H9 (cell line): ENCODE measurements around the gene SLC2A5. TPM values are rescaled to one million over a fixed set of nuclear protein-coding genes. Genes with fewer than 3 reads are reported as not detected.

Experiments used
- DNase-seq: peaks from one replicate; pipeline ENCODE4 v3.0.0-alpha.2; 2017
- H2AFZ ChIP-seq: one replicate; pipeline ENCODE4 v1.6.1; 2013; ENCODE audit warnings: mild to moderate bottlenecking, low read length, control low read depth, moderate library complexity
- H2AK5ac ChIP-seq: 2 replicates; pipeline ENCODE4 v1.6.1; 2013; ENCODE audit warnings: low read length, control low read depth, mixed read lengths; ENCODE audit not compliant: insufficient read length
- H2BK120ac ChIP-seq: one replicate; pipeline ENCODE4 v1.6.1; 2013; ENCODE audit warnings: low read depth, mild to moderate bottlenecking, low read length, control low read depth, inconsistent platforms; ENCODE audit not compliant: poor library complexity, severe bottlenecking
- H2BK12ac ChIP-seq: 2 replicates; pipeline ENCODE4 v1.6.1; 2013; ENCODE audit warnings: low read length, control low read depth, mixed read lengths, low read depth; ENCODE audit not compliant: insufficient read length
- H2BK15ac ChIP-seq: 2 replicates; pipeline ENCODE4 v1.6.1; 2013; ENCODE audit warnings: low read depth, low read length, control low read depth
- H2BK20ac ChIP-seq: one replicate; pipeline ENCODE4 v1.6.1; 2013; ENCODE audit warnings: low read depth, mild to moderate bottlenecking, low read length, control low read depth, inconsistent platforms; ENCODE audit not compliant: poor library complexity, severe bottlenecking
- H2BK5ac ChIP-seq: 2 replicates; pipeline ENCODE4 v1.6.1; 2013; ENCODE audit warnings: low read length, control low read depth, mixed read lengths; ENCODE audit not compliant: insufficient read length
- H3K14ac ChIP-seq: 2 replicates; pipeline ENCODE4 v1.6.1; 2013; ENCODE audit warnings: low read length, control low read depth; ENCODE audit not compliant: insufficient read depth
- H3K18ac ChIP-seq: 2 replicates; pipeline ENCODE4 v1.6.1; 2013; ENCODE audit warnings: low read depth, mild to moderate bottlenecking, mixed read lengths, low read length, control low read depth; ENCODE audit not compliant: insufficient read length
- H3K23ac ChIP-seq: 2 replicates; pipeline ENCODE4 v1.6.1; 2013; ENCODE audit warnings: low read length, control low read depth, mixed read lengths, low read depth; ENCODE audit not compliant: insufficient read length
- H3K23me2 ChIP-seq: 2 replicates; pipeline ENCODE4 v1.6.1; 2013; ENCODE audit warnings: low read depth, mild to moderate bottlenecking, mixed read lengths, low read length, control low read depth; ENCODE audit not compliant: insufficient read length, poor library complexity, severe bottlenecking
- H3K27ac ChIP-seq: 2 replicates; pipeline ENCODE4 v1.5.1; 2013; ENCODE audit warnings: low read length, control low read depth, mixed read lengths, low read depth; ENCODE audit not compliant: insufficient read length
- H3K27me3 ChIP-seq: 2 replicates; pipeline ENCODE4 v1.6.1; 2013; ENCODE audit warnings: low read length, control low read depth, inconsistent platforms; ENCODE audit not compliant: insufficient read depth
- H3K4ac ChIP-seq: 2 replicates; pipeline ENCODE4 v1.6.1; 2013; ENCODE audit warnings: low read depth, mild to moderate bottlenecking, control low read depth, inconsistent platforms, low read length, moderate library complexity
- H3K4me1 ChIP-seq: 2 replicates; pipeline ENCODE4 v1.6.1; 2013; ENCODE audit warnings: low read length, control low read depth, inconsistent platforms; ENCODE audit not compliant: insufficient read depth
- H3K4me2 ChIP-seq: 2 replicates; pipeline ENCODE4 v1.6.1; 2013; ENCODE audit warnings: low read length, control low read depth, mixed read lengths; ENCODE audit not compliant: insufficient read length, insufficient read depth
- H3K56ac ChIP-seq: 2 replicates; pipeline ENCODE4 v1.6.1; 2013; ENCODE audit warnings: low read depth, mild to moderate bottlenecking, mixed read lengths, low read length, control low read depth; ENCODE audit not compliant: insufficient read length
- H3K79me1 ChIP-seq: 2 replicates; pipeline ENCODE4 v1.6.1; 2013; ENCODE audit warnings: low read depth, mild to moderate bottlenecking, moderate library complexity, low read length, control low read depth, inconsistent platforms; ENCODE audit not compliant: insufficient read depth, poor library complexity, severe bottlenecking
- H3K79me2 ChIP-seq: 2 replicates; pipeline ENCODE4 v1.6.1; 2013; ENCODE audit warnings: low read length, control low read depth, inconsistent platforms; ENCODE audit not compliant: insufficient read depth
- H3K9ac ChIP-seq: 2 replicates; pipeline ENCODE4 v1.6.1; 2013; ENCODE audit warnings: low read length, control low read depth, mixed read lengths; ENCODE audit not compliant: insufficient read length; ENCODE audit errors: extremely low read depth
- H3K9me3 ChIP-seq: one replicate; pipeline ENCODE4 v1.6.1; 2013; ENCODE audit warnings: low read depth, low read length, inconsistent platforms; ENCODE audit not compliant: control insufficient read depth
- H3T11ph ChIP-seq: one replicate; pipeline ENCODE4 v1.6.1; 2013; ENCODE audit warnings: mild to moderate bottlenecking, low read length, control low read depth, inconsistent platforms
- H4K20me1 ChIP-seq: one replicate; pipeline ENCODE4 v1.6.1; 2013; ENCODE audit not compliant: control insufficient read depth, insufficient read length, insufficient read depth
- H4K5ac ChIP-seq: 2 replicates; pipeline ENCODE4 v1.6.1; 2013; ENCODE audit warnings: low read depth, mild to moderate bottlenecking, mixed read lengths, low read length, control low read depth; ENCODE audit not compliant: insufficient read length
- H4K8ac ChIP-seq: replicated peaks from 2 replicates; pipeline ENCODE4 v1.6.1; 2013; ENCODE audit warnings: low read length, control low read depth, mixed read lengths, low read depth; ENCODE audit not compliant: insufficient read length
- H4K91ac ChIP-seq: 2 replicates; pipeline ENCODE4 v1.6.1; 2013; ENCODE audit warnings: low read depth, mild to moderate bottlenecking, moderate library complexity, mixed read lengths, low read length, control low read depth; ENCODE audit not compliant: insufficient read length
- H3K27ac Mint-ChIP-seq, 3 experiments: 2 replicates in 2 of 3; 3 replicates in 1 of 3; pipeline ENCODE4 v1.8.0; 2020 to 2021; ENCODE audit warnings: mixed read lengths in 3 of 3, mild to moderate bottlenecking in 1 of 3, moderate library complexity in 1 of 3
- H3K27me3 Mint-ChIP-seq: 2 replicates; pipeline ENCODE4 v1.8.0; 2021; ENCODE audit warnings: low read depth, mild to moderate bottlenecking, moderate library complexity, mixed read lengths
- H3K36me3 Mint-ChIP-seq, 3 experiments: 2 replicates in 2 of 3; 3 replicates in 1 of 3; pipeline ENCODE4 v1.8.0; 2020 to 2021; ENCODE audit warnings: low read depth in 3 of 3, mixed read lengths in 3 of 3; ENCODE audit not compliant: insufficient read depth in 1 of 3
- H3K4me1 Mint-ChIP-seq, 2 experiments: 2 replicates each; pipeline ENCODE4 v1.8.0; 2020; ENCODE audit warnings: mixed read lengths in 2 of 2
- H3K4me3 Mint-ChIP-seq, 2 experiments: 2 replicates in 1 of 2; 3 replicates in 1 of 2; pipeline ENCODE4 v1.8.0; 2020 to 2021; ENCODE audit warnings: mild to moderate bottlenecking in 2 of 2, mixed read lengths in 2 of 2, moderate library complexity in 1 of 2
- H3K9me3 Mint-ChIP-seq, 2 experiments: 2 replicates in 1 of 2; 3 replicates in 1 of 2; pipeline ENCODE4 v1.8.0; 2020; ENCODE audit warnings: mild to moderate bottlenecking in 2 of 2, mixed read lengths in 2 of 2, moderate library complexity in 1 of 2
- CTCF ChIP-seq: fragments of 200-600 bp; sonication (generic); conservative IDR thresholded peaks from 3 replicates; pipeline ENCODE4 v1.8.0; 2021; ENCODE audit warnings: antibody characterized with exemption, mild to moderate bottlenecking
- WGBS: extraction: QIAGEN DNeasy Blood & Tissue Kit; methylation state at CpG from one replicate; pipeline ENCODE4 v1.1.7; 2013; ENCODE audit warnings: missing lambda C conversion rate, low lambda C conversion rate, mixed read lengths; ENCODE audit not compliant: insufficient read length; ENCODE audit errors: extremely low coverage; 5-methylcytosine and 5-hydroxymethylcytosine counted together
- total RNA-seq: library from RNA; stranded (reverse); gene quantifications from 2 replicates; pipeline ENCODE4 v1.2.1, GENCODE V29; 2021

The SLC2A5 gene
- total RNA-seq, 1 experiment from 2014 or later = not detected

- H3K9me3 Mint-ChIP-seq = peaks cover 20 to 22% of the 10 kb centered on the region in 2 experiments
- Histone ChIP-seq H2BK20ac (no peak overlapping the region), H3K27me3 (no peaks in the 10 kb centered on the region), H3K56ac (no peak overlapping the region), H3K18ac (no peak overlapping the region), H3K79me2 (no peaks in the 10 kb centered on the region), H2BK5ac (no peak overlapping the region), H2BK120ac (no peak overlapping the region), H3T11ph (no peak overlapping the region), H2AK5ac (no peak overlapping the region), H3K23me2 (no peaks in the 10 kb centered on the region), H3K79me1 (no peaks in the 10 kb centered on the region), H3K9ac (no peak overlapping the region), H3K4me2 (no peak overlapping the region), H3K27ac (no peak overlapping the region), H4K91ac (no peak overlapping the region), H2AFZ (no peak overlapping the region), H3K14ac (no peak overlapping the region), H3K9me3 (no peaks in the 10 kb centered on the region), H4K5ac (no peak overlapping the region), H3K4ac (no peak overlapping the region), H2BK12ac (no peak overlapping the region), H4K20me1 (no peaks in the 10 kb centered on the region), H3K4me1 (peaks cover 3% of the 10 kb centered on the region; the same call in 1 of the 2 replicates), H2BK15ac (no peak overlapping the region), H4K8ac (no peak overlapping the region), H3K23ac (no peak overlapping the region)
- H3K4me1 Mint-ChIP-seq = peaks cover 8 to 12% of the 10 kb centered on the region in 2 experiments
- H3K4me3 Mint-ChIP-seq = no peak overlapping the region
- H3K36me3 Mint-ChIP-seq = peaks cover 0 to 20% (median 3%) of the 10 kb centered on the region in 3 experiments; a peak in 6 of 7 replicates
- no peak for DNase-seq
- WGBS = no CpG with 5 or more reads among the region's 8 CpGs
- peaks cover 5% of the 10 kb centered on the region for H3K27me3 Mint-ChIP-seq
- TF ChIP-seq CTCF = no peak
- H3K27ac Mint-ChIP-seq = no peak overlapping the region; a peak in 1 of 7 replicates
Measured at GRCh38 chr1:9084906-9085305, 15.5 kb upstream of the SLC2A5 start.
